Neural cell (in vitro differentiated cells): Measurements from ENCODE around the gene TOR4A. TPM values are rescaled to one million over a fixed set of nuclear protein-coding genes. Genes with fewer than 3 reads are reported as not detected.

Source experiments
- H2AFZ ChIP-seq: fragments of 200-600, 300-800 bp; sonication (generic), shearing (Covaris generic); 2 replicates; pipeline ENCODE4 v1.6.0; 2014; ENCODE audit warnings: low read depth, mild to moderate bottlenecking, antibody characterized with exemption, low read length, moderate library complexity
- H3F3A ChIP-seq: fragments of 200-600 bp; shearing (Covaris generic); 2 replicates; pipeline ENCODE4 v1.6.1; 2016; ENCODE audit warnings: mild to moderate bottlenecking, moderate library complexity, mixed read lengths, antibody characterized with exemption, low read length; ENCODE audit not compliant: insufficient read depth, poor library complexity, severe bottlenecking
- H3K27ac ChIP-seq: fragments of 200-600, 300-800 bp; sonication (generic), shearing (Covaris generic); 2 replicates; pipeline ENCODE4 v1.5.1; 2014; ENCODE audit warnings: mild to moderate bottlenecking, low read length, moderate library complexity
- H3K27me3 ChIP-seq: fragments of 300-800, 200-600 bp; sonication (generic), shearing (Covaris generic); 2 replicates; pipeline ENCODE4 v1.6.0; 2014; ENCODE audit warnings: mild to moderate bottlenecking, low read depth, low read length, moderate library complexity; ENCODE audit not compliant: insufficient read depth
- H3K36me3 ChIP-seq: fragments of 300-800, 200-600 bp; sonication (generic), shearing (Covaris generic); 2 replicates; pipeline ENCODE4 v1.5.1; 2014; ENCODE audit warnings: mild to moderate bottlenecking, antibody characterized with exemption, low read length, moderate library complexity; ENCODE audit not compliant: insufficient read depth
- H3K4me2 ChIP-seq: fragments of 300-800, 200-600 bp; sonication (generic), shearing (Covaris generic); 2 replicates; pipeline ENCODE4 v1.6.0; 2014; ENCODE audit warnings: mild to moderate bottlenecking, low read length
- H3K4me3 ChIP-seq: fragments of 300-800, 200-600 bp; sonication (generic), shearing (Covaris generic); 2 replicates; pipeline ENCODE4 v1.5.1; 2014; ENCODE audit warnings: mild to moderate bottlenecking, low read length, moderate library complexity
- H3K79me2 ChIP-seq: fragments of 200-600 bp; shearing (Covaris generic); replicated peaks from 2 replicates; pipeline ENCODE4 v1.6.0; 2014; ENCODE audit warnings: mild to moderate bottlenecking, low read length, moderate library complexity; ENCODE audit not compliant: insufficient read depth
- H3K9ac ChIP-seq: fragments of 300-800, 200-600 bp; sonication (generic), shearing (Covaris generic); 2 replicates; pipeline ENCODE4 v1.6.1; 2016; ENCODE audit warnings: mild to moderate bottlenecking, low read length, mixed read lengths
- H3K9me2 ChIP-seq: fragments of 200-600 bp; shearing (Covaris generic); 2 replicates; pipeline ENCODE4 v1.6.1; 2016; ENCODE audit warnings: mild to moderate bottlenecking, low read length, mixed read lengths; ENCODE audit not compliant: insufficient read depth
- H3K9me3 ChIP-seq: fragments of 200-600, 300-800 bp; sonication (generic), shearing (Covaris generic); 2 replicates; pipeline ENCODE4 v1.6.1; 2016; ENCODE audit warnings: mild to moderate bottlenecking, mixed run types, low read length, moderate library complexity, mixed read lengths
- H4K20me1 ChIP-seq: fragments of 200-600 bp; shearing (Covaris generic); 2 replicates; pipeline ENCODE4 v1.6.1; 2016; ENCODE audit warnings: mild to moderate bottlenecking, mixed run types; ENCODE audit not compliant: insufficient read depth
- EP300 ChIP-seq: fragments of 450-650 bp; conservative IDR thresholded peaks from 2 replicates; pipeline ENCODE4 v1.6.1; 2014; ENCODE audit warnings: antibody characterized with exemption, mild to moderate bottlenecking, moderate library complexity; ENCODE audit not compliant: poor library complexity, severe bottlenecking
- EZH2 ChIP-seq: fragments of 200-600, 300-800 bp; shearing (Covaris generic), sonication (generic); IDR thresholded peaks from 2 replicates; pipeline ENCODE4 v1.6.1; 2014; ENCODE audit warnings: antibody characterized with exemption, low read length, borderline replicate concordance, mild to moderate bottlenecking; ENCODE audit not compliant: insufficient read depth, poor library complexity, severe bottlenecking
- MXI1 ChIP-seq: fragments of 450-650 bp; conservative IDR thresholded peaks from 2 replicates; pipeline ENCODE4 v1.6.1; 2014; ENCODE audit warnings: antibody characterized with exemption, mild to moderate bottlenecking; ENCODE audit not compliant: poor library complexity, severe bottlenecking
- POLR2AphosphoS5 ChIP-seq: IDR thresholded peaks from 2 replicates; pipeline ENCODE4 v1.6.1; 2012
- RAD21 ChIP-seq: fragments of 450-650 bp; conservative IDR thresholded peaks from 2 replicates; pipeline ENCODE4 v1.6.1; 2014; ENCODE audit warnings: antibody characterized with exemption, mild to moderate bottlenecking, moderate library complexity
- REST ChIP-seq: IDR thresholded peaks from 2 replicates; pipeline ENCODE4 v1.6.1; 2012; ENCODE audit warnings: borderline replicate concordance
- SMC3 ChIP-seq: fragments of 450-650 bp; conservative IDR thresholded peaks from 2 replicates; pipeline ENCODE4 v1.6.1; 2014; ENCODE audit warnings: antibody characterized with exemption, mild to moderate bottlenecking, moderate library complexity; ENCODE audit not compliant: poor library complexity
- TAF1 ChIP-seq: IDR thresholded peaks from 2 replicates; pipeline ENCODE4 v1.6.1; 2012; ENCODE audit warnings: low read depth
- polyA plus RNA-seq: library from polyadenylated mRNA; depleted of rRNA; stranded (reverse); fragments of >200 nt; gene quantifications from 2 replicates; pipeline ENCODE4 v1.2.3, GENCODE V29; 2014
- TF ChIP-seq, protein P1 (sequence below): fragments of 450-650 bp; IDR thresholded peaks from 2 replicates; pipeline ENCODE4 v1.5.1; 2014; ENCODE audit warnings: antibody characterized with exemption, mild to moderate bottlenecking, moderate library complexity; ENCODE audit not compliant: poor library complexity, severe bottlenecking

Gene TOR4A
- polyA plus RNA-seq, 1 donor from 2014 or later, result 0.50 TPM

DNA sequence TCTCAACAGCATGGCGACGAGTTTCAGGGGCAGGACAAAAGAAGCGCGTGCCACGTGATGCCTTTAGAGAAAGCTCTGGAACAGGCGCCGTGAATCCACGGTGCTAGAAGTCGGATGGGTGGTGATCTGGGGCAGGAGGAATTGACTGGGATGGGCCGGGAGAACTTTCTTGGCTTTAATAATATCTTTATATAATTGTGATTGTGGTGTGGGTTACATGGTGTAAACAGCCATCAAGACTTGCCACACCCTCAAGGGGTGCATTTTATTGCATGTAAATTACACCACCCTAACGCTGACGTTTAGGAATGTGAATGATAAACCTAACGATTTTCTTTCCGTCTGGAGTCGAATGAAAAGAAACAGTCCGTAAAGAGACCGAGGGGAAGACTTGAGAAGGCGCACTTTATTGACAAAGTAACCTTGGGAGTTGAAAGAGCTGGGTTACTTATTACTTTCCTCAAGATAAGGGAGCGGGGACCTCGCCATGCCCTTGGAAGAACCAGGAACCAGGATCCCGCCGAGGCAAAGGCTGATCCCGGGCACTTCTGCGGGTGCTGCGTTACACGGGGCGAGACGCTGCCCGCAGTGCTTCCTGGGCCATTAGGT, 16.1 kb downstream of the TOR4A start:
- Histone ChIP-seq H3K27me3 (no peaks in the 10 kb centered on the region), H3K9me3 (no peaks in the 10 kb centered on the region), H3F3A (no peaks in the 10 kb centered on the region), H3K4me3 (no peak overlapping the region), H3K36me3 (no peaks in the 10 kb centered on the region), H3K9ac (no peak overlapping the region), H3K4me2 (no peak overlapping the region), H4K20me1 (no peaks in the 10 kb centered on the region), H2AFZ (no peak overlapping the region), H3K27ac (no peak overlapping the region), H3K9me2 (no peaks in the 10 kb centered on the region), H3K79me2 (no peaks in the 10 kb centered on the region)
- no peak for TF ChIP-seq POLR2AphosphoS5
- no peak for TF ChIP-seq SMC3
- TF ChIP-seq EZH2, result no peak
- TF ChIP-seq RAD21, result no peak
- TF ChIP-seq EP300, result no peak
- no peak for TF ChIP-seq REST
- no peak for TF ChIP-seq MXI1
- no peak for TF ChIP-seq TAF1
- TF ChIP-seq, protein P1, sequence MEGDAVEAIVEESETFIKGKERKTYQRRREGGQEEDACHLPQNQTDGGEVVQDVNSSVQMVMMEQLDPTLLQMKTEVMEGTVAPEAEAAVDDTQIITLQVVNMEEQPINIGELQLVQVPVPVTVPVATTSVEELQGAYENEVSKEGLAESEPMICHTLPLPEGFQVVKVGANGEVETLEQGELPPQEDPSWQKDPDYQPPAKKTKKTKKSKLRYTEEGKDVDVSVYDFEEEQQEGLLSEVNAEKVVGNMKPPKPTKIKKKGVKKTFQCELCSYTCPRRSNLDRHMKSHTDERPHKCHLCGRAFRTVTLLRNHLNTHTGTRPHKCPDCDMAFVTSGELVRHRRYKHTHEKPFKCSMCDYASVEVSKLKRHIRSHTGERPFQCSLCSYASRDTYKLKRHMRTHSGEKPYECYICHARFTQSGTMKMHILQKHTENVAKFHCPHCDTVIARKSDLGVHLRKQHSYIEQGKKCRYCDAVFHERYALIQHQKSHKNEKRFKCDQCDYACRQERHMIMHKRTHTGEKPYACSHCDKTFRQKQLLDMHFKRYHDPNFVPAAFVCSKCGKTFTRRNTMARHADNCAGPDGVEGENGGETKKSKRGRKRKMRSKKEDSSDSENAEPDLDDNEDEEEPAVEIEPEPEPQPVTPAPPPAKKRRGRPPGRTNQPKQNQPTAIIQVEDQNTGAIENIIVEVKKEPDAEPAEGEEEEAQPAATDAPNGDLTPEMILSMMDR, result no peak

DNA sequence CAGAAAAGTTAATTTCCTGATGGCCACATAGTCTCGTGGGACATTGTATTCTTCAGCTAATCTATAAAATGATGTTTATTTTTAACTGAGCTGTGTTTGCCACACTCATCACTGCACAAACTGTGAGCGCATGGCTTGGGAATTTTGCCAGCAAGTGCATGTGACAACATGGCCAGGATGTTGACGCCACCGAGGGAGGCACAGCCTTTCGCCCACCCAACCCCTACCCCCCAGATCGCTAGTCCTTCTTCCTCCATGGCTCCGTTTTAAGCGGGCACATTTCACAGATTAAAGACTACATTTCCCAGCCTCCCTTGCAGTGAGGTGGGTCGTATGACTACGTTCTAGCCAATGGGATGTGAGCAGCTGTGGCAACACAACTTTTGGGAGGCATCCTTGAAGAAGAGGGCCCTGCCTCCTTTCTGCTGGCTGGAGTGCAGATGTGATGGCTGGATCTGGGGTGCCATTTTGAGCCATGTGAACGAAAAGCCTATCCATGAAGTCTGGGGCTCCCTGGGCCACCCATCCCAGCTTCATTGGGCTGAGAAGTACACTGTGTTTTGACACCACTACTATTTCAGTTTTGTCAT, 16.7 kb downstream of the TOR4A start:
- Histone ChIP-seq H3K9me3 (no peaks in the 10 kb centered on the region), H3F3A (no peaks in the 10 kb centered on the region), H3K27ac (no peak overlapping the region), H3K9ac (no peak overlapping the region), H4K20me1 (no peaks in the 10 kb centered on the region), H2AFZ (no peak overlapping the region), H3K79me2 (no peaks in the 10 kb centered on the region), H3K9me2 (no peaks in the 10 kb centered on the region), H3K36me3 (no peaks in the 10 kb centered on the region), H3K4me2 (no peak overlapping the region), H3K27me3 (no peaks in the 10 kb centered on the region), H3K4me3 (no peak overlapping the region)
- TF ChIP-seq EP300 (no peak), SMC3 (no peak), EZH2 (no peak), RAD21 (no peak), POLR2AphosphoS5 (no peak), TAF1 (no peak), MXI1 (no peak), REST (no peak)
- TF ChIP-seq, protein P1, result no peak
